ENCODE results near the gene MSL3B.

GRCh38 chr2:233815861-233816260 lies 52.3 kb downstream of the MSL3B start:
- TF ChIP-seq CTCF (IDR thresholded peaks at IDR 0.05): no peak
- TF ChIP-seq POLR2A (IDR thresholded peaks at IDR 0.05): no peak
